CD4-positive, alpha-beta T cell treated with Interleukin-6 at 100 ng/mL for 8 hours (primary cell): Measurements from ENCODE around the gene SSX2IP.
"Not testable (repeated sequence)": the region's sequence is repeated elsewhere in the genome, so short reads cannot be mapped to it uniquely, and the experiment has no call there.

Experiments used
- DNase-seq: peaks from one replicate; pipeline ENCODE4 v3.0.0-alpha.2; 2020; ENCODE audit warnings: mixed read lengths, low spot score

SSX2IP gene

GRCh38 chr1:84677415-84678099 is 12.7 kb downstream of the SSX2IP start:
- no peak for DNase-seq

GRCh38 chr1:84675631-84676030 is 14.6 kb downstream of the SSX2IP start:
- DNase-seq = no peak

- DNase-seq = no peak
These were observed 15.2 kb downstream of the SSX2IP start for GRCh38 chr1:84675106-84675505.

GRCh38 chr1:84674705-84675104 is 15.6 kb downstream of the SSX2IP start:
- DNase-seq = no peak

GRCh38 chr1:84674021-84674420 is 16.2 kb downstream of the SSX2IP start:
- DNase-seq = no peak

- DNase-seq = no peak
These were observed 18.0 kb downstream of the SSX2IP start for GRCh38 chr1:84672080-84672854.

- no peak for DNase-seq
These were observed 20.4 kb downstream of the SSX2IP start for GRCh38 chr1:84669831-84670230.

GRCh38 chr1:84668185-84668584 is 22.1 kb downstream of the SSX2IP start:
- no peak for DNase-seq

GRCh38 chr1:84665703-84666317 is 24.5 kb downstream of the SSX2IP start:
- no peak for DNase-seq

- no peak for DNase-seq
These were observed 37.1 kb downstream of the SSX2IP start for GRCh38 chr1:84653130-84653677.

- DNase-seq = no peak
These were observed 45.8 kb downstream of the SSX2IP start for GRCh38 chr1:84644472-84644871.

- DNase-seq = no peak
These were observed 47.1 kb downstream of the SSX2IP start for GRCh38 chr1:84643183-84643582.

GRCh38 chr1:84642774-84643173 is 47.5 kb downstream of the SSX2IP start:
- no peak for DNase-seq

- not testable (repeated sequence) for DNase-seq
These were observed 50.5 kb downstream of the SSX2IP start for GRCh38 chr1:84639731-84640130.

- no peak for DNase-seq
These were observed 54.8 kb downstream of the SSX2IP start for GRCh38 chr1:84635429-84635828.

- no peak for DNase-seq
These were observed 55.6 kb downstream of the SSX2IP start for GRCh38 chr1:84634536-84635205.

GRCh38 chr1:84632673-84633434 is 57.4 kb downstream of the SSX2IP start:
- no peak for DNase-seq

GRCh38 chr1:84632137-84632536 is 58.1 kb downstream of the SSX2IP start:
- DNase-seq = no peak

- no peak for DNase-seq
These were observed 65.4 kb downstream of the SSX2IP start for GRCh38 chr1:84624876-84625275.

GRCh38 chr1:84621553-84621952 is 68.7 kb downstream of the SSX2IP start:
- DNase-seq = no peak

- DNase-seq = peak; percentile 65
These were observed 69.4 kb downstream of the SSX2IP start for GRCh38 chr1:84620720-84621313.
